ENCODE measurements around the gene MYT1.
A peak's percentile ranks its signal among the peaks of the same experiment; 100 is the strongest.

Gene MYT1

DNA sequence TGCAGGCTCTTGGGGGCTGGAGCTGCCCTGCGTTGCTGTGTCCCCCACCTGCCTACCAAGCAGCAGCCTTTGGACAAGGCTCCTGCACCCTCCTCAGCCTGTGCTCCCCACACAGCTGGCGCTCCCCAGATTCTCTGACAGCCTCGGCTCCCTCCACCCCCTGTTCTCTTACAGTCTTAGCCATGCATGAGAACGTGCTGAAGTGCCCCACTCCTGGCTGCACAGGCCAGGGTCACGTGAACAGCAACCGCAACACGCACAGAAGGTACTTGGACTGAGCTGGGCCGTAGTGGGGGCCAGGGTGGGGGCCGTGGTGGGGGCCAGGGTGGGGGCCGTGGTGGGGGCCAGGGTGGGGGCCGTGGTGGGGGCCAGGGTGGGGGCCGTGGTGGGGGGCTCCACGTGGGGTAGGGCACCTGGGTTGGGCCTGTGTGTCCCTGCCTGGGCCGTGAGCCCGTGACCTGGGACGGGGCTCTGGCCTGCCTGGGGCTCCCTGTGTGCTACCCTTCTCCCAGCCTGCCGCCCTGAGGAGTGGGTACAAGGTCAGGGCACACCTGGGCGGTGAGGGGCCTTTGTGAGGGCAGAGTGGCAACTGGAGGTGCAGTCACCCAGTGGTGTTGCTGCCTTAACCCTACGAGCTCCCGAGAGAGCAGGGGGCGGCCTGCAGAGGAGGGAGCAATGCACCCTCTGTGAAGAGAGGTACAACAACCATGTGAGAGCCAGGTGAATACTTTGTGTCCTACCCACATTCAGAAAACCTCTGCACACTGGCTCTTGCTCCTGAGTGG, 47.8 kb downstream of the MYT1 start:
- ATAC-seq (ENCODE audit: low read depth) = no peak
- no peaks in the 10 kb centered on the region for H3K4me1 Mint-ChIP-seq
- H3K36me3 Mint-ChIP-seq = no peaks in the 10 kb centered on the region
- H3K27ac Mint-ChIP-seq = no peak overlapping the region
- DNase-seq (ENCODE audit: low spot score in 2 of 2) = no peak
- peaks cover 8% of the 10 kb centered on the region for H3K27me3 Mint-ChIP-seq
- no peaks in the 10 kb centered on the region for H3K9me3 Mint-ChIP-seq
- H3K4me3 Mint-ChIP-seq = no peak overlapping the region

DNA sequence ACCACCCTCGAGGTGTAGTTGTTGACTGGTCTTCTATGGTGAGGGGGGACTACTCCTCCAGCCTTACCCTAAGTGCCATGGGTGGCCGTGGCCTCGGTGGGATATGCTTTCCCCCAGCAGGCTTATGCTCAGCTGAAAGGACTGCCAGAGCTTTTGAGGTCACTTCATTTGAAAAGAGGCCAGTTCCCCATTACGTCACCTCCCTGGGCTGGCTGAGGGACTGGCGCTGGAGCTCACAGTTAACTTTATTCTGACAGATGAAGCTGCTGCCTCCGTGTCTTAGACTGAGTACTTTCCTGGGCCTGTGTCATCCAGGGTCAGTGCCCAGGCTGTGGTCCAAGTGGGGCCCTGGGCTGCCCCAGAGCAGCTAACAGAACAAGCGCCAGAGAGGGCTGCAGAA, 48.5 kb downstream of the MYT1 start:
- Mint-ChIP-seq H3K27me3 (peaks cover 8% of the 10 kb centered on the region), H3K27ac (peak overlapping the region; percentile 55), H3K9me3 (no peaks in the 10 kb centered on the region), H3K36me3 (no peaks in the 10 kb centered on the region), H3K4me3 (no peak overlapping the region), H3K4me1 (no peaks in the 10 kb centered on the region)
- DNase-seq (ENCODE audit: low spot score in 2 of 2) (no peak), ATAC-seq (ENCODE audit: low read depth) (no peak)

DNA sequence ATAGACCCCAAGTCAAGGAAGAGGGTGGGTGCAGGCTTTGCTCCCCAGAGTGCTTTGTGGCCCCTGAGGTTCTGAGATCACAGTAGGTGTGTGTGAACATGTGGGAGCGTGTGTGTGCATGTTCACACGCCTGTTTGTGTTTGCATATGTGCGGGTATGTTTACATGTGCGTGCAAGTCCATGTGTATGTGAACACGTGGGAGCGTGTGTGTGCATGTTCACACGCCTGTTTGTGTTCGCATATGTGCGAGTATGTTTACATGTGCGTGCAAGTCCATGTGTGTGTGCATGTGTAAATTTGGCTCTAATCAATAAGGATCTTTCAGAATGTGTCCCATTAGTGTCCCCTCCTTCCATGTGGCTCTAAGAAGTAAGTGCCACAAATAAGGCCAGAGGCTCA, 49.9 kb downstream of the MYT1 start:
- H3K4me3 Mint-ChIP-seq = no peak overlapping the region
- no peaks in the 10 kb centered on the region for H3K4me1 Mint-ChIP-seq
- H3K27me3 Mint-ChIP-seq = peaks cover 5% of the 10 kb centered on the region
- no peaks in the 10 kb centered on the region for H3K36me3 Mint-ChIP-seq
- ATAC-seq (ENCODE audit: low read depth) = no peak
- DNase-seq (ENCODE audit: low spot score in 2 of 2) = no peak
- H3K27ac Mint-ChIP-seq = no peak overlapping the region
- H3K9me3 Mint-ChIP-seq = no peaks in the 10 kb centered on the region

DNA sequence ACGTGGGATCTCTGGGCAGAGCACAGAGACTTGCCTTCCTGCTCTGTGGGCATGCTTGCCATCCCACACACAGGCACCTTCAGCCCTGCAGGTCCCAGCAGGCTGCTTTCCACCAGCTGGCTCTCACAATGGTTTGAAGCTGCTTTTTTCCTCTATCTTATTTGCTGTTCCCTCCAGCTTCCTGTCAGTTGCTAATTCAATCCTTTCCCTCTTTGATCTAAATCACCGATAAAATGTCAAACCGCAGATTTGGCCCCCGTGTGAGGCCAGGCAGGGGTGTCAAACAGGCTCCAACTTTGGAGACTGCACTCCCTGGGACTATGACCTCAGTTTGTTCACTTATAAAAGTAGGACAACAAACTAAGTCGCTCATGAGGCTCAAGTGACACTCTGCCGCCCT, 50.7 kb downstream of the MYT1 start:
- H3K27me3 Mint-ChIP-seq = peaks cover 1% of the 10 kb centered on the region
- no peak overlapping the region for H3K4me3 Mint-ChIP-seq
- DNase-seq (ENCODE audit: low spot score in 2 of 2) (no peak), ATAC-seq (ENCODE audit: low read depth) (no peak)
- no peaks in the 10 kb centered on the region for H3K4me1 Mint-ChIP-seq
- no peaks in the 10 kb centered on the region for H3K36me3 Mint-ChIP-seq
- no peaks in the 10 kb centered on the region for H3K9me3 Mint-ChIP-seq
- H3K27ac Mint-ChIP-seq = no peak overlapping the region

DNA sequence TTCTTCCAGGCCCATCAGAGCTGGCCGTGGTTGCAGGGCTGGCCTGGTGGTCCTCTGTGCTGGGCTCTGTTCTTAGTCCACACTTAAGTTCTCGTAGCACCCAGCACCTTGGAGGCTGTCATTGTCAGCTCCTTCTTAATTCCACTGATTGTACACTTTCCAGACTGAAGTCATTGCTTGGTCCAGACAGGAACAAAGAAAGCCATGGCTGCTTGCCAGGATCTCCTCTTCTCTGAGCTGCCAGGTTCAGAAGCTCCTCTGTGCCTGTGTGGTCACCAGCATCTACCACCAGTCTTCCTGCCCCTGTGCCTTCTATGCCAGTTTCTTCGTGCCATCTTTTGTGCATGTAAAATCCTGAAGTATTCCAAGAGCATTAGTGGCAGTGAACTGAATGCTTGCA, 51.8 kb downstream of the MYT1 start:
- ATAC-seq (ENCODE audit: low read depth) (no peak), DNase-seq (ENCODE audit: low spot score in 2 of 2) (no peak)
- Mint-ChIP-seq H3K36me3 (no peaks in the 10 kb centered on the region), H3K27ac (no peak overlapping the region), H3K9me3 (no peaks in the 10 kb centered on the region), H3K4me1 (no peaks in the 10 kb centered on the region), H3K27me3 (peaks cover 1% of the 10 kb centered on the region), H3K4me3 (no peak overlapping the region)

DNA sequence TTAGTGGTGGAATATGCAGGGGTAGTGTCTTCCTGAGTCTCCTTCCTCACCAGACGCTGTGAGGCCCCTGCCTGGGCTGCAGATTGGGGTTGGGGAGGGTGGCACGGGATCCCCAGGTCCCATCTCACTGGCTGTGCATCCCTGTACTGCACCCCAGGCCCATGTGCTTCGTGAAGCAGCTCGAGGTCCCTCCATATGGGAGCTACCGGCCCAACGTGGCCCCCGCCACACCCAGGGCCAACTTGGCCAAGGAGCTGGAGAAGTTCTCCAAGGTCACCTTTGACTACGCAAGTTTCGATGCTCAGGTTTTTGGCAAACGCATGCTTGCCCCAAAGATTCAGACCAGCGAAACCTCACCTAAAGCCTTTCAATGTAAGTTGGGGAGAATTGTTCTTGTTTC, 52.7 kb downstream of the MYT1 start:
- Mint-ChIP-seq H3K36me3 (no peaks in the 10 kb centered on the region), H3K9me3 (no peaks in the 10 kb centered on the region), H3K4me3 (no peak overlapping the region), H3K4me1 (no peaks in the 10 kb centered on the region), H3K27me3 (peaks cover 1% of the 10 kb centered on the region), H3K27ac (no peak overlapping the region)
- DNase-seq (ENCODE audit: low spot score in 2 of 2) (no peak), ATAC-seq (ENCODE audit: low read depth) (no peak)

DNA sequence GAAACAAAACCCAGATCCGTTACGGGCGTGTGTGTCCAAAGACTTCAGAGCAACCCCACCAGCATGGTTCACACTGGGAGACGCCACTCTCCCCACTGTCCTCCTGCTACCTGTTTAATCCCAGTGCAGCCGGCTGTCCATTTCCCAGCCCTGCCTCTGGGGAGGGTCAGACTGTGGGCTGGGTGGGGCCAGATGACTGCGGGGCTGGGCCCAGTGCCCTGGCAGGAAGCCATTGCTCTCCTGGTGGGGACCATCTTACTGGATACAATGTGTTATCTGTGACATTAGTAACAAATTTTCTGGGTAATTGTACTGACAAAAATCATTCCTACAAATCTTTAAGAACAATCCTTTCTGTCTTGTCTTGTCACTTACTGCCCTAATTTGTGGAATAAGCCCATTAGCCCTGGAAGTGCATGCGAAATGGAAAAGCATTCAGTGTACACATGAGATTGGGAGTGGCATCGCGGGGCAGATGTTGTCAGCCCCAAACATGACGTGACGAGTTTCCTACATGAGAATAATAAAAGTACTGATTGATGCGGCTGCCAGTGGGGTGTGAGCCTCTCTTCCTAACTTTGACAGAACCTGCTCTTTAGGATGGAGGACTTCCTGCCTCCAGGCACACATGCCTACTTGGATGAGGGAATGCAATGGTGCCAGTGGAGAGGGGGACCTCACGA, 53.4 kb downstream of the MYT1 start:
- H3K4me1 Mint-ChIP-seq = no peaks in the 10 kb centered on the region

DNA sequence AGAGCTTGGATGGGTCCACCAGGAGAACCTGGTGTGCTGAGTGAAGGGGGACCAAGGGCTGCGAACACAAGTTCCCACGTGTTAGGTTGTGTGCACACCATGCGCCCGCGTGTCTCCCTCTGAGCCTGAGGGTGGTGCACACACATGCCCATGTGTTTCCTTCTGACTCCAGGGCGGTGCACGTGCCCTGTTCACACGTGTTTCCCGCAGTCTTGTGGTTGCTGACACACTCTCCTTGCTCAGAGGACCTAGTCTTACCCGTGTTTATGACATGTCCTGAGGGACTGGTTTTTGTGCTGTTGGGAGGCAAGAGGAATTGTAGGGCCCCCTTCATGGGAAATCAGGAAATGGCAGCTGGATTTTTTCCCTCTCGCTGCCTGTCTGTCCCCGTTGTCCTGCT, 55.0 kb downstream of the MYT1 start:
- H3K4me1 Mint-ChIP-seq = peaks cover 2% of the 10 kb centered on the region
- no peak overlapping the region for H3K27ac Mint-ChIP-seq

More for the DNA sequence above, 53.4 kb downstream of the MYT1 start:
- H3K9me3 Mint-ChIP-seq = no peaks in the 10 kb centered on the region
- DNase-seq (ENCODE audit: low spot score in 2 of 2) (no peak), ATAC-seq (ENCODE audit: low read depth) (no peak)
- no peaks in the 10 kb centered on the region for H3K36me3 Mint-ChIP-seq
- peaks cover 1% of the 10 kb centered on the region for H3K27me3 Mint-ChIP-seq
- H3K4me3 Mint-ChIP-seq = no peak overlapping the region
- no peak overlapping the region for H3K27ac Mint-ChIP-seq

DNA sequence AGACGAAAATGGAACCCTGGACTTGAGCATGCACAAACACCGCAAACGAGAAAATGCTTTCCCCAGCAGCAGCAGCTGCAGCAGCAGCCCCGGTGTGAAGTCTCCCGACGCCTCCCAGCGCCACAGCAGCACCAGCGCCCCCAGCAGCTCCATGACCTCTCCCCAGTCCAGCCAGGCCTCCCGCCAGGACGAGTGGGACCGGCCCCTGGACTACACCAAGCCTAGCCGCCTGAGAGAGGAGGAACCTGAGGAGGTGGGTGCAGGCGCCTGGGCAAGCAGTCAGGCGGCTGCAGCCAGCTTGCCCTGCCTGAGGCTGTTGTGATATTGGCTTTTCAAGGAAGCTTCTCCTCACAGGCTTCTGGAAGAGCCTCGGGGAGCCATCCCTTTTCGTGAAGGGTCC, 55.5 kb downstream of the MYT1 start:
- Mint-ChIP-seq H3K36me3 (peaks cover 2% of the 10 kb centered on the region), H3K9me3 (no peaks in the 10 kb centered on the region), H3K4me3 (no peak overlapping the region), H3K4me1 (peaks cover 2% of the 10 kb centered on the region), H3K27me3 (peaks cover 3% of the 10 kb centered on the region), H3K27ac (no peak overlapping the region)
- DNase-seq (ENCODE audit: low spot score in 2 of 2) = no peak
- no peak for ATAC-seq (ENCODE audit: low read depth)

More for the DNA sequence above, 55.0 kb downstream of the MYT1 start:
- H3K4me3 Mint-ChIP-seq = no peak overlapping the region
- DNase-seq (ENCODE audit: low spot score in 2 of 2) (no peak), ATAC-seq (ENCODE audit: low read depth) (no peak)
- peaks cover 2% of the 10 kb centered on the region for H3K36me3 Mint-ChIP-seq
- peaks cover 3% of the 10 kb centered on the region for H3K27me3 Mint-ChIP-seq
- H3K9me3 Mint-ChIP-seq = no peaks in the 10 kb centered on the region

DNA sequence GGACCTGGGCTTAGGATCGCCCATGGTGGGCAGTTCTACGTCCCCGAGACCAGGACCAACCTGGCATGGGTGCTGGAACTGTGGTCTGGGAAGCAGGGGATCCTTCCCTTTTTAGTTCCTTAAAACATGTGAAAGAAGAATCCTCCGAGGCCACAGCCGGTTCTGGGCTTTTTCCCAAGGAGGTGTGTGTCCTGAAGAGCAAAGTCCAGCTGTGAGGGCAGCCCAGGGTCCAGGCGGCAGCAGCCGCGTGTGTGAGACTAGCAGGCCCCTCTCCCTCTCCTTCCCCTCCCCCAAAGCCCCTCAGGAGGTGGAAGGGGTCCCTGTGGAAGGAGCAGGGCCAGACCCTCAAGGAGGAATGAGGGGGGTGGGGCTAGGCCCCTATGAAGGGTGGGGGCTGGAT, 56.2 kb downstream of the MYT1 start:
- Mint-ChIP-seq H3K4me3 (no peak overlapping the region), H3K27me3 (peaks cover 3% of the 10 kb centered on the region), H3K27ac (no peak overlapping the region), H3K9me3 (no peaks in the 10 kb centered on the region), H3K4me1 (peaks cover 2% of the 10 kb centered on the region), H3K36me3 (peaks cover 2% of the 10 kb centered on the region)
- DNase-seq (ENCODE audit: low spot score in 2 of 2) = no peak
- ATAC-seq (ENCODE audit: low read depth) = no peak

DNA sequence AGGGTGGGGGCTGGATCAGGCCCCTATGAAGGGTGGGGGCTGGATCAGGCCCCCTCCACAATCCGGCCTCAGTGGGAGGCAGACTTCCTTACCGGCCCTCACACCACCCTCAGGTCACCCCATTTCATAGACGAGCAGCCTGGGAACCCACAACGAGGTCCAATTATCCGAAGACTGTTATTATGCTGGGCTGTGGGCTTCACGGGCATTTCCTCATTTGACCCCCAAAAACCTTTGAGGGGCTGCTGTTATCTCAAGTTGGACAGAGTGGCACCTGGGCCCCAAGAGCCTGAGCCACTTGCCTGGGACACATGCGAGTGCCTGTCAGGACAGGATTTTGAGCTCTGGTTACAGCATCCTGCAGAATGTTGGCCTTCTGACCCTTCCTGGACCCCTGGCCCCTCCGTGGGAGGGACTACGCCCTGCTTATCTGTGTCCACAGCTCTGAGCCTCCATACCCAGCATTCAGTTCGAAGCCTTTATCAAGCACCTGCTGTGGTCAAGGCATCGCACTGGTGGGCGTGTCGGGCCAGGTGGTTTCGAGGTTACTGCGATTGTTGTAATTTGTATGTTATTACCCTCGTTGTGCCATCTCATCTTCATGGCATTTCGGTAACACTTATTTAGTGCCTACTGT, 56.8 kb downstream of the MYT1 start:
- DNase-seq (ENCODE audit: low spot score in 2 of 2) = no peak
- ATAC-seq (ENCODE audit: low read depth) = no peak
- no peak overlapping the region for H3K4me3 Mint-ChIP-seq
- H3K36me3 Mint-ChIP-seq = peaks cover 2% of the 10 kb centered on the region
- H3K27ac Mint-ChIP-seq = no peak overlapping the region
- no peaks in the 10 kb centered on the region for H3K9me3 Mint-ChIP-seq
- peaks cover 2% of the 10 kb centered on the region for H3K4me1 Mint-ChIP-seq
- H3K27me3 Mint-ChIP-seq = peaks cover 5% of the 10 kb centered on the region

DNA sequence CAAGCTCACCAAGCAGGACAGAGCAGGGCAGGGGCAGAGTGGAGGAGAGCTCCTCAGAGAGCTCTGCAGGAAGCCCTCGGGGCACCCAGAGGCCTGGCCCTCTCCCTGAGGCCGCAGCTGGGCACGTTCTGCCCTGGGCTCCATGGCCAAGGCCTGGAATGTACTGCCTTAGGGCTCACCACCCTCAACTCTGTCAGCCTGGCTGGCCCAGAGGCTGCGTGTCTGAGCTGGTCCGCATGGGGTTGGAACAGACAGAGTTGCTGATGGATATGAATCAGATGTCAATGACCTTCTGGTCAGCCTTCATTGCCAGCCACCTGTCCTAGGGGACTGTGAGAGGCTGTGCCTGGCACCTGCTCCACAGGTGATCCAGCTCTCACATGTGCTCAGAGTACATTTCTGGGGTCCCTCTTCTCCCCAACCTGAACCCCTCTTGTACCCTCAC, 58.1 kb downstream of the MYT1 start:
- Mint-ChIP-seq H3K4me1 (peaks cover 2% of the 10 kb centered on the region), H3K9me3 (no peaks in the 10 kb centered on the region), H3K4me3 (no peak overlapping the region), H3K27ac (no peak overlapping the region), H3K27me3 (peaks cover 8% of the 10 kb centered on the region), H3K36me3 (peaks cover 2% of the 10 kb centered on the region)
- ATAC-seq (ENCODE audit: low read depth) = no peak
- DNase-seq (ENCODE audit: low spot score in 2 of 2) = no peak

DNA sequence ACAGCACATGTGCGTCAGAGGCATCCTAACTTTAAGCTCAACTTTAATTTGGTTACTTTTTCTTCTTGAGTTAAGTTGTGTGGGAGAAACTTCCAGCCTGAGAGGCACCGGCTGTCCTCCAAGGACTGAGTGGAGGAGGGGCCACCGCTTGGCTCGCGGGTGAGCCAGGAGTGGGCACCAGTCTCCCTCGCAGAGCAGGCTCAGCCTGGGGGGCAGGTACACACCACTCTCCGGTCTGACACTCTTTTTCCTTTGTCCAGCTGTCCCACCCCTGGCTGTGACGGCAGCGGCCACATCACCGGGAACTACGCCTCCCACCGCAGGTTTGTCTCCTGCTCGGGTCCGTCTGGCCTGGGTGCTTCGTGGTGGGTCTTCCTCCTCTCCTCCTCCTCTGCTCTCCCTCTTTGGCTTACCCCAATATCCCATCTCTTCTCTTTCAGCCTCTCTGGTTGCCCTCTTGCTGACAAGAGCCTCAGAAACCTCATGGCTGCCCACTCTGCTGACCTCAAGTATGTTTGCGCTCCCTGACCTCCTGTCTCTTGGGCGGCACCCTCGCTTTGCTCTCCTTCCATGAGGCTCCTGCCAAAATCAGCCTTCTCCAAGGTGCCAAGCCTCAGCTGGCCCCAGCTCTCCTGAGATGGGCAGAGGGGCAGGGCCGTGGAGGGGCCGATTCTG, 58.7 kb downstream of the MYT1 start:
- H3K27ac Mint-ChIP-seq = no peak overlapping the region
- no peak overlapping the region for H3K4me3 Mint-ChIP-seq

DNA sequence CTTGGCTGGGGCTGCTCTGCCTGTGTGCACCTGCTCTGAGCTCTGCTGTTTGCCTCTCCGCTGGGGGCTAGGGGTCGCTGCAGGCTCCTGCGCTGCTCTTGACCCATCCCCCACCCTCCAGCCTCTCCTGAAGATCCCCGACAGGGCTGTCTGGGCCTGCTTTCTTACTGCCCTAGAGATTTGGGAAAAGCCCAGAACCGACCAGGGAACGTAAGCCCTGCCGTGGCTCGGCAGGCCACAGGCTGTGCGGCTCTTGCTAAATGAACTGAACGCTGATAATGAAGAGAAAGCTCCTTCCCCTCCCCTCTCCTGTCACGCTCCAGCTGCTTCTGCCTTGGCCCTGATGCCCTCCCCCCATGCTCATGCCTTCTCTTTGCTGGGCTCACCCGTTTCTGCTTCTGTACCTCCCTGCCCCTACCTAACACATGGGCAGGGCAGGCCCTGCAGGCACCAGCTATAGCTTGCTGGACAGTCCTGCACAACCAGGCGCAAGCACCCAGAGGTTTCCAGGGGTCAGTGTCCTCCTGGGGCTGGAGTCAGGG, 59.3 kb downstream of the MYT1 start:
- Mint-ChIP-seq H3K4me3 (no peak overlapping the region), H3K27ac (no peak overlapping the region), H3K36me3 (peaks cover 2% of the 10 kb centered on the region), H3K4me1 (peaks cover 2% of the 10 kb centered on the region), H3K9me3 (no peaks in the 10 kb centered on the region), H3K27me3 (peaks cover 12% of the 10 kb centered on the region)
- DNase-seq (ENCODE audit: low spot score in 2 of 2) (no peak), ATAC-seq (ENCODE audit: low read depth) (no peak)

More for the DNA sequence above, 58.7 kb downstream of the MYT1 start:
- ATAC-seq (ENCODE audit: low read depth) (no peak), DNase-seq (ENCODE audit: low spot score in 2 of 2) (no peak)
- Mint-ChIP-seq H3K9me3 (no peaks in the 10 kb centered on the region), H3K36me3 (peaks cover 2% of the 10 kb centered on the region), H3K4me1 (peaks cover 2% of the 10 kb centered on the region), H3K27me3 (peaks cover 8% of the 10 kb centered on the region)
